NT2/D1 (cell line): ENCODE results near the gene NUDT15.

ENCODE experiments used
- SUZ12 ChIP-seq: IDR thresholded peaks from 2 replicates; pipeline ENCODE4 v1.6.1; 2011; ENCODE audit not compliant: insufficient read length, insufficient read depth; ENCODE audit errors: extremely low read depth
- YY1 ChIP-seq: IDR thresholded peaks from 2 replicates; pipeline ENCODE4 v1.6.1; 2011; ENCODE audit not compliant: insufficient read length, insufficient read depth
- ZNF274 ChIP-seq: IDR thresholded peaks from 2 replicates; pipeline ENCODE4 v1.6.1; 2011; ENCODE audit warnings: mild to moderate bottlenecking, low read depth, low read length

- TF ChIP-seq YY1 (no peak), ZNF274 (no peak), SUZ12 (no peak)
These were observed 18.2 kb downstream of the NUDT15 start for GRCh38 chr13:48055712-48056111.
